ENCODE results near the gene BRINP1. TPM values are rescaled to one million over a fixed set of nuclear protein-coding genes. Genes with fewer than 3 reads are reported as not detected.

Gene BRINP1
- total RNA-seq, 4 donors from 2014 or later, result 0.27 TPM; not detected in 3

- intact Hi-C loops (cut with DNase I; ENCODE audit: low total_unique reads), result no loop called here
- no peaks in the 10 kb centered on the region for H3K36me3 ChIP-seq
- no peak overlapping the region for H3K4me3 ChIP-seq
- 74% methylated on average over 2 of the region's 2 CpGs; no CpG with 5 or more reads in 1 of the 2 donors for WGBS, 2 donors (ENCODE audit: low coverage in 1 of 2)
- H3K27ac ChIP-seq, result no peak overlapping the region
- no peaks in the 10 kb centered on the region for H3K27me3 ChIP-seq
- H3K4me1 ChIP-seq, result no peaks in the 10 kb centered on the region
- DNase-seq, result no peak
- in situ Hi-C loops (cut with MboI; ENCODE audit: low pct_ligation_motif_present in 1 of 4, low pct_unique_long_range_greater_than_20kb in 1 of 4, low sequenced_read_pairs in 3 of 4), result no loop called here
- H3K9me3 ChIP-seq, result no peaks in the 10 kb centered on the region
- TF ChIP-seq EP300 (IDR thresholded peaks at IDR 0.05; ENCODE audit: low read depth) (no peak), POLR2A (IDR thresholded peaks at IDR 0.05) (no peak), POLR2AphosphoS5 (IDR thresholded peaks at IDR 0.05) (no peak)
- TF ChIP-seq, protein P1, sequence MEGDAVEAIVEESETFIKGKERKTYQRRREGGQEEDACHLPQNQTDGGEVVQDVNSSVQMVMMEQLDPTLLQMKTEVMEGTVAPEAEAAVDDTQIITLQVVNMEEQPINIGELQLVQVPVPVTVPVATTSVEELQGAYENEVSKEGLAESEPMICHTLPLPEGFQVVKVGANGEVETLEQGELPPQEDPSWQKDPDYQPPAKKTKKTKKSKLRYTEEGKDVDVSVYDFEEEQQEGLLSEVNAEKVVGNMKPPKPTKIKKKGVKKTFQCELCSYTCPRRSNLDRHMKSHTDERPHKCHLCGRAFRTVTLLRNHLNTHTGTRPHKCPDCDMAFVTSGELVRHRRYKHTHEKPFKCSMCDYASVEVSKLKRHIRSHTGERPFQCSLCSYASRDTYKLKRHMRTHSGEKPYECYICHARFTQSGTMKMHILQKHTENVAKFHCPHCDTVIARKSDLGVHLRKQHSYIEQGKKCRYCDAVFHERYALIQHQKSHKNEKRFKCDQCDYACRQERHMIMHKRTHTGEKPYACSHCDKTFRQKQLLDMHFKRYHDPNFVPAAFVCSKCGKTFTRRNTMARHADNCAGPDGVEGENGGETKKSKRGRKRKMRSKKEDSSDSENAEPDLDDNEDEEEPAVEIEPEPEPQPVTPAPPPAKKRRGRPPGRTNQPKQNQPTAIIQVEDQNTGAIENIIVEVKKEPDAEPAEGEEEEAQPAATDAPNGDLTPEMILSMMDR (IDR thresholded peaks at IDR 0.05), result no peak
Measured at GRCh38 chr9:119159386-119159785, 209.8 kb downstream of the BRINP1 start.

DNA sequence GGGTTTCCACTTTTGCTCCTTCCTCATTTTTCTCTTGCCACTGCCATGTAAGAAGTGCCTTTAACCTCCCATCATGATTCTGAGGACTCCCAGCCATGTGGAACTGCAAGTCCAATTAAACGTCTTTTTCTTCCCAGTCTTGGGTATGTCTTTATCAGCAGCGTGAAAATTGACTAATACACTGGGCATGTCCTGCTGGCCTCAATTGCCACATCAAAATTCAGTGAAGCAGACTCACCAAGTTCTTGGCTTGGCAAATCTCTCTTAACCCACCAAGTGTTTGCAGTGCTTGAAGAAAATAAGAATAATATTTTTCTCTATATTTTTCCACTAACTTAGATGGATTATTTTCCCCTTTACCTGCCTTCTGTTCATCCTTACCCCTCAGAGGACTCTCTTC, 212.0 kb downstream of the BRINP1 start:
- no peaks in the 10 kb centered on the region for H3K27me3 ChIP-seq
- WGBS, 2 donors (ENCODE audit: low coverage in 1 of 2), result 64 to 79% methylated on average over 2 of the region's 2 CpGs
- intact Hi-C loops (cut with DNase I; ENCODE audit: low total_unique reads), result no loop called here
- no peak for DNase-seq
- H3K36me3 ChIP-seq, result no peaks in the 10 kb centered on the region
- H3K4me3 ChIP-seq, result no peak overlapping the region
- no peaks in the 10 kb centered on the region for H3K9me3 ChIP-seq
- no peaks in the 10 kb centered on the region for H3K4me1 ChIP-seq
- H3K27ac ChIP-seq, result no peak overlapping the region
- TF ChIP-seq POLR2A (IDR thresholded peaks at IDR 0.05) (no peak), POLR2AphosphoS5 (IDR thresholded peaks at IDR 0.05) (no peak), EP300 (IDR thresholded peaks at IDR 0.05; ENCODE audit: low read depth) (no peak)
- TF ChIP-seq, protein P1 (IDR thresholded peaks at IDR 0.05), result no peak
- in situ Hi-C loops (cut with MboI; ENCODE audit: low pct_ligation_motif_present in 1 of 4, low pct_unique_long_range_greater_than_20kb in 1 of 4, low sequenced_read_pairs in 3 of 4), result no loop called here

DNA sequence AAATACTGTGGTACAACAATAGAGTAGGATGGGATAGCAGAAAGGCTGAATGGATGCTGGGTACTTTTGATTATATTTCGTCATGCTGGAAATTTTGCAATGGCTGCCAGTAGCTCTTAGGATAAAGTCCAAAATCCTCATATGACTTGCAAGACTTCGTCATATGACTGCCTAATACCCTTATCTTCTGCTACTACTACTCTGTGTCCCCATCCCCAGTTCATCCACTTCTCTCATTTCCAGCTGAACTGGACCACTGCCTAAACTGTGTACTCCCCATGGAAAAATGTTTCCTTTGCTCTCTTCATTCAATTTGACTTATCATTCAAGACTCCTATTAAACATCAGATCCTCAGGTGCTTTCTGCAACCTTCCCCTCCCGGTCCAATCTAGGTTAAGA, 212.9 kb downstream of the BRINP1 start:
- intact Hi-C loops (cut with DNase I; ENCODE audit: low total_unique reads), result no loop called here
- Histone ChIP-seq H3K9me3 (no peaks in the 10 kb centered on the region), H3K4me3 (no peak overlapping the region), H3K27ac (no peak overlapping the region), H3K27me3 (no peaks in the 10 kb centered on the region), H3K4me1 (no peaks in the 10 kb centered on the region), H3K36me3 (no peaks in the 10 kb centered on the region)
- WGBS, 2 donors (ENCODE audit: low coverage in 1 of 2), result 66 to 100% methylated on average over 1 to 3 of the region's 3 CpGs
- TF ChIP-seq, protein P1 (IDR thresholded peaks at IDR 0.05), result no peak
- TF ChIP-seq EP300 (IDR thresholded peaks at IDR 0.05; ENCODE audit: low read depth), result no peak
- no peak for TF ChIP-seq POLR2A (IDR thresholded peaks at IDR 0.05)
- TF ChIP-seq POLR2AphosphoS5 (IDR thresholded peaks at IDR 0.05), result no peak
- in situ Hi-C loops (cut with MboI; ENCODE audit: low pct_ligation_motif_present in 1 of 4, low pct_unique_long_range_greater_than_20kb in 1 of 4, low sequenced_read_pairs in 3 of 4), result no loop called here
- DNase-seq, result no peak

- intact Hi-C loops (cut with DNase I; ENCODE audit: low total_unique reads) (no loop called here), in situ Hi-C loops (cut with MboI; ENCODE audit: low pct_ligation_motif_present in 1 of 4, low pct_unique_long_range_greater_than_20kb in 1 of 4, low sequenced_read_pairs in 3 of 4) (no loop called here)
- Histone ChIP-seq H3K4me3 (no peak overlapping the region), H3K9me3 (no peaks in the 10 kb centered on the region), H3K36me3 (no peaks in the 10 kb centered on the region), H3K4me1 (no peaks in the 10 kb centered on the region), H3K27me3 (no peaks in the 10 kb centered on the region), H3K27ac (no peak overlapping the region)
- no peak for DNase-seq
- TF ChIP-seq EP300 (IDR thresholded peaks at IDR 0.05; ENCODE audit: low read depth) (no peak), POLR2AphosphoS5 (IDR thresholded peaks at IDR 0.05) (no peak), POLR2A (IDR thresholded peaks at IDR 0.05) (no peak)
- TF ChIP-seq, protein P1 (IDR thresholded peaks at IDR 0.05), result no peak
- WGBS, 2 donors (ENCODE audit: low coverage in 1 of 2), result 53 to 58% methylated on average over 2 of the region's 2 CpGs
Measured at GRCh38 chr9:119154527-119154926, 214.7 kb downstream of the BRINP1 start.
